ENCODE results near the gene LHPP.

The LHPP gene

GRCh38 chr10:124568339-124568738, 106.7 kb downstream of the LHPP start:
- H3K27ac Mint-ChIP-seq = no peak overlapping the region
- H3K36me3 Mint-ChIP-seq = no peaks in the 10 kb centered on the region
- H3K4me1 Mint-ChIP-seq = no peaks in the 10 kb centered on the region
- H3K9me3 Mint-ChIP-seq = no peaks in the 10 kb centered on the region
- CTCF ChIA-PET = no interaction called here
- no peaks in the 10 kb centered on the region for H3K27me3 Mint-ChIP-seq
- H3K4me3 Mint-ChIP-seq = no peak overlapping the region
- DNase-seq = no peak

- CTCF ChIA-PET = no interaction called here
- H3K36me3 Mint-ChIP-seq = no peaks in the 10 kb centered on the region
Observed at GRCh38 chr10:124568848-124569622, 107.4 kb downstream of the LHPP start.

GRCh38 chr10:124569623-124570470, 108.2 kb downstream of the LHPP start:
- Mint-ChIP-seq H3K36me3 (no peaks in the 10 kb centered on the region), H3K4me3 (no peak overlapping the region), H3K9me3 (no peaks in the 10 kb centered on the region), H3K4me1 (no peaks in the 10 kb centered on the region), H3K27ac (no peak overlapping the region), H3K27me3 (no peaks in the 10 kb centered on the region)
- no peak for DNase-seq
- CTCF ChIA-PET = no interaction called here

More at GRCh38 chr10:124568848-124569622, 107.4 kb downstream of the LHPP start:
- Mint-ChIP-seq H3K27me3 (no peaks in the 10 kb centered on the region), H3K4me3 (no peak overlapping the region), H3K9me3 (no peaks in the 10 kb centered on the region), H3K27ac (no peak overlapping the region), H3K4me1 (no peaks in the 10 kb centered on the region)
- DNase-seq = no peak

GRCh38 chr10:124570646-124571045, 109.0 kb downstream of the LHPP start:
- no peak for DNase-seq
- Mint-ChIP-seq H3K4me3 (no peak overlapping the region), H3K27me3 (no peaks in the 10 kb centered on the region), H3K9me3 (no peaks in the 10 kb centered on the region), H3K27ac (no peak overlapping the region), H3K4me1 (no peaks in the 10 kb centered on the region), H3K36me3 (no peaks in the 10 kb centered on the region)
- CTCF ChIA-PET = no interaction called here

- Mint-ChIP-seq H3K27me3 (no peaks in the 10 kb centered on the region), H3K4me1 (no peaks in the 10 kb centered on the region), H3K36me3 (no peaks in the 10 kb centered on the region), H3K9me3 (no peaks in the 10 kb centered on the region), H3K27ac (no peak overlapping the region), H3K4me3 (no peak overlapping the region)
- no peak for DNase-seq
- CTCF ChIA-PET = no interaction called here
Observed at GRCh38 chr10:124572751-124573150, 111.1 kb downstream of the LHPP start.

GRCh38 chr10:124573726-124574455, 112.3 kb downstream of the LHPP start:
- H3K9me3 Mint-ChIP-seq = no peaks in the 10 kb centered on the region
- CTCF ChIA-PET = no interaction called here
- H3K4me1 Mint-ChIP-seq = no peaks in the 10 kb centered on the region
- H3K36me3 Mint-ChIP-seq = no peaks in the 10 kb centered on the region
- H3K27me3 Mint-ChIP-seq = no peaks in the 10 kb centered on the region
- H3K27ac Mint-ChIP-seq = no peak overlapping the region
- H3K4me3 Mint-ChIP-seq = no peak overlapping the region
- no peak for DNase-seq

GRCh38 chr10:124574456-124575070, 112.9 kb downstream of the LHPP start:
- Mint-ChIP-seq H3K36me3 (no peaks in the 10 kb centered on the region), H3K27me3 (no peaks in the 10 kb centered on the region), H3K27ac (peak overlapping the region; percentile 39), H3K9me3 (no peaks in the 10 kb centered on the region), H3K4me1 (no peaks in the 10 kb centered on the region), H3K4me3 (no peak overlapping the region)
- CTCF ChIA-PET = no interaction called here
- no peak for DNase-seq

GRCh38 chr10:124575107-124576035, 113.7 kb downstream of the LHPP start:
- Mint-ChIP-seq H3K9me3 (peaks cover 5% of the 10 kb centered on the region), H3K4me1 (no peaks in the 10 kb centered on the region), H3K27me3 (no peaks in the 10 kb centered on the region), H3K36me3 (no peaks in the 10 kb centered on the region), H3K4me3 (no peak overlapping the region), H3K27ac (no peak overlapping the region)
- no peak for DNase-seq
- CTCF ChIA-PET = no interaction called here

- H3K4me1 Mint-ChIP-seq = no peaks in the 10 kb centered on the region
- H3K27me3 Mint-ChIP-seq = no peaks in the 10 kb centered on the region
- peaks cover 6% of the 10 kb centered on the region for H3K9me3 Mint-ChIP-seq
- H3K4me3 Mint-ChIP-seq = no peak overlapping the region
- no peak overlapping the region for H3K27ac Mint-ChIP-seq
- H3K36me3 Mint-ChIP-seq = no peaks in the 10 kb centered on the region
- CTCF ChIA-PET = no interaction called here
- DNase-seq = no peak
Observed at GRCh38 chr10:124576526-124577420, 115.2 kb downstream of the LHPP start.

GRCh38 chr10:124577651-124578050, 116.0 kb downstream of the LHPP start:
- CTCF ChIA-PET = no interaction called here
- Mint-ChIP-seq H3K36me3 (no peaks in the 10 kb centered on the region), H3K4me1 (no peaks in the 10 kb centered on the region), H3K9me3 (peaks cover 6% of the 10 kb centered on the region), H3K27ac (no peak overlapping the region), H3K4me3 (no peak overlapping the region), H3K27me3 (no peaks in the 10 kb centered on the region)
- no peak for DNase-seq

GRCh38 chr10:124578231-124579010, 116.8 kb downstream of the LHPP start:
- Mint-ChIP-seq H3K36me3 (no peaks in the 10 kb centered on the region), H3K27ac (no peak overlapping the region)
- CTCF ChIA-PET = no interaction called here

GRCh38 chr10:124579011-124579399, 117.4 kb downstream of the LHPP start:
- CTCF ChIA-PET = no interaction called here
- Mint-ChIP-seq H3K27ac (no peak overlapping the region), H3K4me1 (no peaks in the 10 kb centered on the region), H3K9me3 (peaks cover 6% of the 10 kb centered on the region), H3K36me3 (no peaks in the 10 kb centered on the region), H3K27me3 (no peaks in the 10 kb centered on the region), H3K4me3 (no peak overlapping the region)
- no peak for DNase-seq

More at GRCh38 chr10:124578231-124579010, 116.8 kb downstream of the LHPP start:
- H3K9me3 Mint-ChIP-seq = peaks cover 6% of the 10 kb centered on the region
- no peaks in the 10 kb centered on the region for H3K4me1 Mint-ChIP-seq
- DNase-seq = no peak
- no peaks in the 10 kb centered on the region for H3K27me3 Mint-ChIP-seq
- H3K4me3 Mint-ChIP-seq = no peak overlapping the region
